ENCODE data around the gene GAS7.

- TF ChIP-seq POLR2A (IDR thresholded peaks at IDR 0.05; ENCODE audit: low read length), result no peak
- TF ChIP-seq GATA1 (IDR thresholded peaks at IDR 0.05; ENCODE audit: low read depth, low read length), result no peak
These were observed 299.6 kb downstream of the GAS7 start for GRCh38 chr17:9898812-9899211.
